Tibial nerve (tissue), 4 donors: ENCODE measurements around the gene DNAJA3. TPM values are rescaled to one million over a fixed set of nuclear protein-coding genes. Genes with fewer than 3 reads are reported as not detected.

Experiments used
- DNase-seq, 2 donors: peaks; one replicate each; pipeline ENCODE4 v3.0.0-alpha.2; 2019; ENCODE audit warnings: low spot score in 2 of 2
- H3K27ac ChIP-seq, 4 donors: fragments of 200-600 bp; sonication (generic) in 3 of 4; one replicate each; pipeline ENCODE4 v1.5.1; 2017 to 2019; ENCODE audit warnings: mild to moderate bottlenecking in 1 of 4
- H3K27me3 ChIP-seq, 2 donors: fragments of 200-600 bp; sonication (generic) in 1 of 2; one replicate each; pipeline versions ENCODE4 v1.5.1 to v1.6.0; 2017 to 2019
- H3K36me3 ChIP-seq, 3 donors: fragments of 200-600 bp; sonication (generic); one replicate each; pipeline ENCODE4 v1.5.1; 2018 to 2019
- H3K4me1 ChIP-seq, 4 donors: fragments of 200-600 bp; sonication (generic) in 3 of 4; one replicate each; pipeline ENCODE4 v1.5.1; 2017 to 2019
- H3K4me3 ChIP-seq, 4 donors: fragments of 200-600 bp; sonication (generic) in 3 of 4; one replicate each; pipeline ENCODE4 v1.5.1; 2017 to 2019; ENCODE audit warnings: mild to moderate bottlenecking in 1 of 4, moderate library complexity in 1 of 4
- H3K9me3 ChIP-seq, 4 donors: fragments of 200-600 bp; sonication (generic) in 3 of 4; one replicate each; pipeline ENCODE4 v1.5.1; 2017 to 2019
- CTCF ChIP-seq, 5 experiments: fragments of 200-600 bp in 3 of 5; fragments of 450-650 bp in 2 of 5; sonication (generic) in 3 of 5; IDR thresholded peaks; one replicate each; pipeline ENCODE4 v1.5.1; 2016 to 2019; ENCODE audit warnings: antibody characterized with exemption in 5 of 5, mild to moderate bottlenecking in 3 of 5, moderate library complexity in 2 of 5
- EP300 ChIP-seq, 2 donors: sonication (generic); formaldehyde crosslinking; IDR thresholded peaks; one replicate each; pipeline ENCODE4 v1.6.1; 2017; ENCODE audit warnings: antibody characterized with exemption in 2 of 2, mild to moderate bottlenecking in 1 of 2
- POLR2A ChIP-seq, 2 donors: fragments of 450-650 bp; IDR thresholded peaks; one replicate each; pipeline ENCODE4 v1.6.1; 2017; ENCODE audit warnings: antibody characterized with exemption in 2 of 2, mild to moderate bottlenecking in 2 of 2, moderate library complexity in 2 of 2
- WGBS, 2 donors: methylation state at CpG; one replicate each; pipeline ENCODE4 v1.1.5; 2018; 5-methylcytosine and 5-hydroxymethylcytosine counted together
- total RNA-seq, 4 donors: library from RNA; depleted of rRNA; stranded (reverse); fragments of >200 nt; gene quantifications; one replicate each; pipeline ENCODE4 v1.1.0, GENCODE V29; 2016

DNAJA3 gene
- total RNA-seq, 4 donors from 2014 or later: 37.6 to 53.0 (median 49.2) TPM

DNA sequence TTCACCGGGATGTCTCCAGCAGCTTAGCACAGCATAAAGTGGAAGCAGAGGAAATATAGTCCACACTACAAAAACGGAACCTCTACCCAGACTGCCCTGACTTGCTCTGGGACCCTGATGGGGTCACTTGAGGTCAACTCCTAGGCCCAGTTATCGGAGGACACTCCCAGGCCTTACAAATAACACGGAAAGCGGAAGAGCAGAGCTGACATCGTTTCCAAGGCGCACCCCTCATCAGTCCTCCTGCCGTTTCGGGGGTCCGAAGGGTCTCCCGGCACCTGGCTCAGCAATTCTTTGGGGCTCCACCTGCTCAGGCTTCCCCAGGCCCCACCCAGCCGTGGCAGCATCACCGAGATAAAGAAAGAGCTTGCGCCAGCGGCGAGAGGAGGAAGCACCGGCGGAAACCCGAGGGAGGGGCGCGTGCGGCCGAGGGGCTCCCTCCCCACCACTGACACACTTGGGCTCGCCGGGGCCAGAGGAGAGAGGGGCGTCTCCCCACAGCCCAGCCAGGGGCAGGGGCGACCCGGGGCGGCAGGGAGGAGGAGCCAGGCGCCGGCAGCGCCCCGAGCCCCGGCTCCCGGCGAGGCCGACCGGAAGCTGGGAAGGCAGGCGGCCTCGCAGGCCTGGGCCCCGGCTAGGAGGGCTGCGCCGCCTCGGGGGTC lies 10.0 kb upstream of the DNAJA3 start:
- no peaks in the 10 kb centered on the region for H3K27me3 ChIP-seq
- peak in 1 of 2 donors; percentile 46 for TF ChIP-seq EP300 (IDR thresholded peaks at IDR 0.05)
- peak in 1 of 2 donors; percentile 22 for TF ChIP-seq POLR2A (IDR thresholded peaks at IDR 0.05)
- peak in 2 of 5 experiments; percentile 28 to 38 for TF ChIP-seq CTCF (IDR thresholded peaks at IDR 0.05)
- no peaks in the 10 kb centered on the region for H3K9me3 ChIP-seq
- H3K4me3 ChIP-seq: peak overlapping the region; percentile 69 to 94 (median 79)
- peaks cover 0 to 56% (median 31%) of the 10 kb centered on the region in 4 donors for H3K4me1 ChIP-seq
- H3K27ac ChIP-seq: peak overlapping the region; percentile 64 to 97 (median 89)
- DNase-seq: peak in 1 of 2 donors; percentile 33
- peaks cover 0 to 14% (median 0%) of the 10 kb centered on the region in 3 donors for H3K36me3 ChIP-seq
- 1 to 5% methylated on average over 7 to 41 of the region's 44 CpGs for WGBS, 2 donors

DNA sequence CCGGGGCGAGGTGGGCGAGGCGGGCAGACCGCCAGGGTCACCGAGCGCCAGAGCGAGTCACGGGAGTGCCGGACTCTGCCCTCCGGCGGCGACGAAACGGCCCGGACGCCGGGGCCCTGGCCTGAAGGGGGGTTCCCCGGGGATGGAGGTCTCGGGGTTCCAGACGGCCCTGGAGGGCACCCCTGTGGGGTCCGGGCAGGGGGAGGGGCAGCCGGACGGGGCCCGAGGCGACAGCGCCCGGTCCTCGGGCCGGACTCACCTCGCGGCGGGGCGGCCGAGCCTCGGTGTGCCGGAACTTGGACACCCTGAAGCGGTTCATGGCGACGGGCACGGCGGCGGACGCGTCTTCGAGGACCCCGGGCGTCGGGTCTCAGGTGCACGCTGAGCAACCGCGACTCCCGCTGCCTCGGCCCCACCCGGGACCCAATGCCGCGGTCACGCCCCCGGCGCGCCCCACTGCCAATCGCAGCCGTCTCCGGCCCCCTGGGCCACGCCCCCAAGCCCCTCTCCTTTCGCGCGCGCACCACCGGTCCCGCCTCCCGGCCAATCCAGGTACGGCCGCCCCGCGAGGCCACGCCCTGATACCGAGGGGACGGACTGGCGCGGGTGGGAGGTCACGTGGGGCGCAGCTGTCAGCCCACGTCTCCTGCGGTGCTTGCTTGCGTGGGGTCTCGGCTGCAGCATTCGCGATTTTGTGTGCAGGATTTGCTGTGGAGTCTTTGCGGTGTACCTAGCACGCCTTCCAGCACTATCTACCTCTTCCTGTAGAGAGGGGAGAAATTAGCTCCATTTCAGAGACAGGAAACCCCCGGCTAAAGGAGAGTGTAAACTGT lies 9.3 kb upstream of the DNAJA3 start, which contains the start of gene CORO7:
Gene CORO7, minus strand, starts transcription at position 397 of the 833 bp plus-strand sequence. Its CDS starts 78 bp downstream, at position 319.
- peak; percentile 93 to 95 for DNase-seq
- 0% methylated on average over 3 to 21 of the region's 92 CpGs for WGBS, 2 donors
- Histone ChIP-seq H3K27me3 (no peaks in the 10 kb centered on the region), H3K36me3 (peaks cover 0 to 14% (median 0%) of the 10 kb centered on the region in 3 donors), H3K9me3 (no peaks in the 10 kb centered on the region), H3K27ac (peak within 1 kb of the TSS; percentile 64 to 97 (median 89)), H3K4me1 (peaks cover 0 to 49% (median 24%) of the 10 kb centered on the region in 4 donors), H3K4me3 (peak within 1 kb of the TSS; percentile 69 to 94 (median 79))
- TF ChIP-seq EP300 (IDR thresholded peaks at IDR 0.05): peak; percentile 39 to 68
- peak in 2 of 5 experiments; percentile 50 to 52 for TF ChIP-seq CTCF (IDR thresholded peaks at IDR 0.05)
- peak; percentile 62 to 71 for TF ChIP-seq POLR2A (IDR thresholded peaks at IDR 0.05)

- TF ChIP-seq POLR2A (IDR thresholded peaks at IDR 0.05) (no peak), CTCF (IDR thresholded peaks at IDR 0.05) (no peak), EP300 (IDR thresholded peaks at IDR 0.05) (no peak)
- H3K27me3 ChIP-seq: no peaks in the 10 kb centered on the region
Measured at GRCh38 chr16:4419402-4419959, 6.2 kb upstream of the DNAJA3 start.

GRCh38 chr16:4420505-4421105 lies 5.1 kb upstream of the DNAJA3 start:
- no peak overlapping the region for H3K27ac ChIP-seq
- WGBS, 2 donors: 73 to 74% methylated on average over 8 of the region's 8 CpGs
- H3K36me3 ChIP-seq: no peaks in the 10 kb centered on the region
- TF ChIP-seq CTCF (IDR thresholded peaks at IDR 0.05): no peak
- TF ChIP-seq POLR2A (IDR thresholded peaks at IDR 0.05): no peak
- no peak for TF ChIP-seq EP300 (IDR thresholded peaks at IDR 0.05)
- no peak for DNase-seq
- peaks cover 0 to 16% (median 7%) of the 10 kb centered on the region in 4 donors for H3K4me1 ChIP-seq
- H3K9me3 ChIP-seq: no peaks in the 10 kb centered on the region
- H3K4me3 ChIP-seq: no peak overlapping the region
- H3K27me3 ChIP-seq: no peaks in the 10 kb centered on the region

More at GRCh38 chr16:4419402-4419959, 6.2 kb upstream of the DNAJA3 start:
- 76 to 80% methylated on average over 7 of the region's 7 CpGs for WGBS, 2 donors
- Histone ChIP-seq H3K27ac (no peak overlapping the region), H3K36me3 (no peaks in the 10 kb centered on the region), H3K9me3 (no peaks in the 10 kb centered on the region), H3K4me3 (no peak overlapping the region), H3K4me1 (peaks cover 0 to 21% (median 11%) of the 10 kb centered on the region in 4 donors)
- no peak for DNase-seq
